GM12872 (cell line): ENCODE measurements around the gene LAMA2.

Source experiments
- TF ChIP-seq, protein P1 (sequence below): IDR thresholded peaks from 3 replicates; pipeline ENCODE4 v1.5.1; 2011; ENCODE audit warnings: low read depth, mild to moderate bottlenecking, low read length, moderate library complexity; ENCODE audit not compliant: insufficient read depth

LAMA2 gene

DNA sequence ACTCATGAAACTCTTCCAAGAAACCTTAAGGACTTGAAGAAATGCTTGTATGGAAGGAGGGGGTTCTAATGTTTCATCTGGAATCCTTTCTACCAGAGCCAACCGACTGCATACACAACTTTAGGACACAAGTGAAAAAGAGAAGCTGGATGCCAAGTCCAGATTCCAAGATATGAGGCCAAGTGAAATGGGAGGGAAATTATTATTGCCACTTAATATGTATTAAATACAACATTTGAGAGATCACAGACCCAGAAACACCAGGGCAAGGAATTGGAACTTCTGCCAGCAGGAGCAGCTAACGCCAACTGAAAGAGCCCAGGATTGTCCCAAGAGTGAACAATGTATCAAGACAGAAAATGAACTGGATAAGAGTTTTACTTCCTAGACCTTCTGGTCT is 682.9 kb downstream of the LAMA2 start:
- TF ChIP-seq, protein P1, sequence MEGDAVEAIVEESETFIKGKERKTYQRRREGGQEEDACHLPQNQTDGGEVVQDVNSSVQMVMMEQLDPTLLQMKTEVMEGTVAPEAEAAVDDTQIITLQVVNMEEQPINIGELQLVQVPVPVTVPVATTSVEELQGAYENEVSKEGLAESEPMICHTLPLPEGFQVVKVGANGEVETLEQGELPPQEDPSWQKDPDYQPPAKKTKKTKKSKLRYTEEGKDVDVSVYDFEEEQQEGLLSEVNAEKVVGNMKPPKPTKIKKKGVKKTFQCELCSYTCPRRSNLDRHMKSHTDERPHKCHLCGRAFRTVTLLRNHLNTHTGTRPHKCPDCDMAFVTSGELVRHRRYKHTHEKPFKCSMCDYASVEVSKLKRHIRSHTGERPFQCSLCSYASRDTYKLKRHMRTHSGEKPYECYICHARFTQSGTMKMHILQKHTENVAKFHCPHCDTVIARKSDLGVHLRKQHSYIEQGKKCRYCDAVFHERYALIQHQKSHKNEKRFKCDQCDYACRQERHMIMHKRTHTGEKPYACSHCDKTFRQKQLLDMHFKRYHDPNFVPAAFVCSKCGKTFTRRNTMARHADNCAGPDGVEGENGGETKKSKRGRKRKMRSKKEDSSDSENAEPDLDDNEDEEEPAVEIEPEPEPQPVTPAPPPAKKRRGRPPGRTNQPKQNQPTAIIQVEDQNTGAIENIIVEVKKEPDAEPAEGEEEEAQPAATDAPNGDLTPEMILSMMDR: no peak
